Measurements from ENCODE around the gene APMAP. TPM values are rescaled to one million over a fixed set of nuclear protein-coding genes. Genes with fewer than 3 reads are reported as not detected.
A peak's percentile ranks its signal among the peaks of the same experiment; 100 is the strongest.
"Not testable (repeated sequence)": the region's sequence is repeated elsewhere in the genome, so short reads cannot be mapped to it uniquely, and the experiment has no call there.

Gene APMAP
- total and polyA plus RNA-seq, 4 donors, result 132 to 378 (median 234) TPM

DNA sequence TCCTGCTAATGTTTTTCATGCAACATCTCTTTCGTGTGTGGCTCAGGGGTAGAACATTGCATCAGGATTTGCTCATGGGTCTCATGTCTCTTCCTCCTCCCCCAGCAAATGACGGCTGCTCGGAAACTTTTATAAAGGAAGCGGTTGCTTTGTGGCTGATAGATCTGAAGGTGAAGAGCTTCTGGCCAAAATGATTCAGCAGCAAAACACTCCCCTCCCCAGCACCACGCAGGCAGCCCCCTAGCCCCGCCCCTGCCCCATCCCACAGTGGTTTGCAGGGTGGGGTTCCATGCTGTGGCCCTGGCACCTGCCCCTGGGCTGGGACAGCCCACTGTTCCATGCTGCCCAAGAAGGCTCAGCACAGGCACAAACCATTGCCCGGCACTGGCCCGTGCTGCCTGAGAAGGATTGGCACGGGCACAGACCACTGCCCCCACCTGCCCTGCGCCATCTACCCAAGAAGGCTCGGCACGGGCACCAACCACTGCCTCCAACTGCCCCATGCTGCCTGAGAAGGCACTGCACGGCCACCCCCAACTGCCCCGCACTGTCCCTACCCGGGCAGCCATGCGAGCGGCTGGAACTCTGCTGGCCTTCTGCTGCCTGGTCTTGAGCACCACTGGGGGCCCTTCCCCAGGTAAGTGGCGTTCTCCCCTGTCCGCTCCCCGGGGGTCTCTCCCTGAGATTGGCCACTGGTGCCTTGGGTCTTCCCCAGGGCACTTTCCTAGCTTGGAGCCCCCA, 43.4 kb downstream of the APMAP start, which contains the start of gene CST7:
Gene CST7, plus strand, starts transcription at position 331 of the 741 bp plus-strand sequence. Its CDS starts 237 bp downstream, at position 568.
- no peaks in the 10 kb centered on the region for H3K27me3 ChIP-seq (ENCODE audit: control insufficient read depth in 4 of 4, insufficient read depth in 4 of 4, low read length in 3 of 4)

DNA sequence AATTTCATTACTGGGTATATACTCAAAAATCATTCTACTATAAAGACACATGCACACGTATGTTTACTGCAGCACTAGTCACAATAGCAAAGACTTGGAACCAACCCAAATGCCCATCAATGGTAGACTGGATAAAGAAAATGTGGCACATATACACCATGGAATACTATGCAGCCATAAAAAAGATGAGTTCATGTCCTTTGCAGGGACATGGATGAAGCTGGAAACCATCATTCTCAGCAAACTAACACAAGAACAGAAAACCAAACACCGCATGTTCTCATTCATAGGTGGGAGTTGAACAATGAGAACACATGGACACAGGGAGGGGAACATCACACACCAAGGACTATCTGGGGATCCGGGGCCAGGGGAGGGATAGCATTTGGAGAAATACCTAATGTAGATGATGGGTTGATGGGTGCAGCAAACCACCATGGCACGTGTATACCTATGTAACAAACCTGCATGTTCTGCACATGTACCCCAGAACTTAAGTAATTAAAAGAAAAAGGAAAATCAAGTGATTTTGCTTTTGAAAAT, 44.1 kb downstream of the APMAP start:
- DNase-seq (ENCODE audit: low spot score); H3K27ac ChIP-seq (ENCODE audit: low read depth in 1 of 2, low read length in 2 of 2); H3K9ac ChIP-seq (ENCODE audit: low read depth in 1 of 2, low read length in 2 of 2): not testable (repeated sequence)

More for the DNA sequence above, 43.4 kb downstream of the APMAP start, which contains the start of gene CST7:
- H3K4me3 ChIP-seq (ENCODE audit: low read depth in 1 of 3, low read length in 3 of 3), result peak within 1 kb of the TSS in 2 of 3 donors; percentile 4 to 18
- no peak for DNase-seq (ENCODE audit: low spot score)
- no peaks in the 10 kb centered on the region for H3K9me3 ChIP-seq (ENCODE audit: control insufficient read depth in 4 of 4, low read length in 3 of 4)
- peak within 1 kb of the TSS; percentile 45 to 51 for H3K9ac ChIP-seq (ENCODE audit: low read depth in 1 of 2, low read length in 2 of 2)
- TF ChIP-seq SP1 (IDR thresholded peaks at IDR 0.05) (no peak), FOXA1 (IDR thresholded peaks at IDR 0.05) (no peak), EGR1 (IDR thresholded peaks at IDR 0.05; ENCODE audit: low read depth in 2 of 2) (no peak), GABPA (IDR thresholded peaks at IDR 0.05 in 1 of 2, conservative IDR thresholded peaks at IDR 0.05 in 1 of 2) (no peak), HNF4G (IDR thresholded peaks at IDR 0.05) (no peak), HNF4A (conservative IDR thresholded peaks at IDR 0.05) (no peak), NR2F2 (IDR thresholded peaks at IDR 0.05) (no peak), YY1 (IDR thresholded peaks at IDR 0.05) (no peak), TAF1 (conservative IDR thresholded peaks at IDR 0.05) (no peak), RXRA (IDR thresholded peaks at IDR 0.05) (no peak)
- TF ChIP-seq, protein P1, sequence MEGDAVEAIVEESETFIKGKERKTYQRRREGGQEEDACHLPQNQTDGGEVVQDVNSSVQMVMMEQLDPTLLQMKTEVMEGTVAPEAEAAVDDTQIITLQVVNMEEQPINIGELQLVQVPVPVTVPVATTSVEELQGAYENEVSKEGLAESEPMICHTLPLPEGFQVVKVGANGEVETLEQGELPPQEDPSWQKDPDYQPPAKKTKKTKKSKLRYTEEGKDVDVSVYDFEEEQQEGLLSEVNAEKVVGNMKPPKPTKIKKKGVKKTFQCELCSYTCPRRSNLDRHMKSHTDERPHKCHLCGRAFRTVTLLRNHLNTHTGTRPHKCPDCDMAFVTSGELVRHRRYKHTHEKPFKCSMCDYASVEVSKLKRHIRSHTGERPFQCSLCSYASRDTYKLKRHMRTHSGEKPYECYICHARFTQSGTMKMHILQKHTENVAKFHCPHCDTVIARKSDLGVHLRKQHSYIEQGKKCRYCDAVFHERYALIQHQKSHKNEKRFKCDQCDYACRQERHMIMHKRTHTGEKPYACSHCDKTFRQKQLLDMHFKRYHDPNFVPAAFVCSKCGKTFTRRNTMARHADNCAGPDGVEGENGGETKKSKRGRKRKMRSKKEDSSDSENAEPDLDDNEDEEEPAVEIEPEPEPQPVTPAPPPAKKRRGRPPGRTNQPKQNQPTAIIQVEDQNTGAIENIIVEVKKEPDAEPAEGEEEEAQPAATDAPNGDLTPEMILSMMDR (IDR thresholded peaks at IDR 0.05; ENCODE audit: low read depth, low read length, missing input control), result no peak
- TF ChIP-seq, protein P2, sequence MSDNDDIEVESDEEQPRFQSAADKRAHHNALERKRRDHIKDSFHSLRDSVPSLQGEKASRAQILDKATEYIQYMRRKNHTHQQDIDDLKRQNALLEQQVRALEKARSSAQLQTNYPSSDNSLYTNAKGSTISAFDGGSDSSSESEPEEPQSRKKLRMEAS (IDR thresholded peaks at IDR 0.05), result no peak
- TF ChIP-seq, protein P3, sequence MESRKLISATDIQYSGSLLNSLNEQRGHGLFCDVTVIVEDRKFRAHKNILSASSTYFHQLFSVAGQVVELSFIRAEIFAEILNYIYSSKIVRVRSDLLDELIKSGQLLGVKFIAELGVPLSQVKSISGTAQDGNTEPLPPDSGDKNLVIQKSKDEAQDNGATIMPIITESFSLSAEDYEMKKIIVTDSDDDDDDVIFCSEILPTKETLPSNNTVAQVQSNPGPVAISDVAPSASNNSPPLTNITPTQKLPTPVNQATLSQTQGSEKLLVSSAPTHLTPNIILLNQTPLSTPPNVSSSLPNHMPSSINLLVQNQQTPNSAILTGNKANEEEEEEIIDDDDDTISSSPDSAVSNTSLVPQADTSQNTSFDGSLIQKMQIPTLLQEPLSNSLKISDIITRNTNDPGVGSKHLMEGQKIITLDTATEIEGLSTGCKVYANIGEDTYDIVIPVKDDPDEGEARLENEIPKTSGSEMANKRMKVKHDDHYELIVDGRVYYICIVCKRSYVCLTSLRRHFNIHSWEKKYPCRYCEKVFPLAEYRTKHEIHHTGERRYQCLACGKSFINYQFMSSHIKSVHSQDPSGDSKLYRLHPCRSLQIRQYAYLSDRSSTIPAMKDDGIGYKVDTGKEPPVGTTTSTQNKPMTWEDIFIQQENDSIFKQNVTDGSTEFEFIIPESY (IDR thresholded peaks at IDR 0.05), result no peak
- TF ChIP-seq, protein P4, sequence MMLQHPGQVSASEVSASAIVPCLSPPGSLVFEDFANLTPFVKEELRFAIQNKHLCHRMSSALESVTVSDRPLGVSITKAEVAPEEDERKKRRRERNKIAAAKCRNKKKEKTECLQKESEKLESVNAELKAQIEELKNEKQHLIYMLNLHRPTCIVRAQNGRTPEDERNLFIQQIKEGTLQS (IDR thresholded peaks at IDR 0.05), result no peak
- TF ChIP-seq, protein P5, sequence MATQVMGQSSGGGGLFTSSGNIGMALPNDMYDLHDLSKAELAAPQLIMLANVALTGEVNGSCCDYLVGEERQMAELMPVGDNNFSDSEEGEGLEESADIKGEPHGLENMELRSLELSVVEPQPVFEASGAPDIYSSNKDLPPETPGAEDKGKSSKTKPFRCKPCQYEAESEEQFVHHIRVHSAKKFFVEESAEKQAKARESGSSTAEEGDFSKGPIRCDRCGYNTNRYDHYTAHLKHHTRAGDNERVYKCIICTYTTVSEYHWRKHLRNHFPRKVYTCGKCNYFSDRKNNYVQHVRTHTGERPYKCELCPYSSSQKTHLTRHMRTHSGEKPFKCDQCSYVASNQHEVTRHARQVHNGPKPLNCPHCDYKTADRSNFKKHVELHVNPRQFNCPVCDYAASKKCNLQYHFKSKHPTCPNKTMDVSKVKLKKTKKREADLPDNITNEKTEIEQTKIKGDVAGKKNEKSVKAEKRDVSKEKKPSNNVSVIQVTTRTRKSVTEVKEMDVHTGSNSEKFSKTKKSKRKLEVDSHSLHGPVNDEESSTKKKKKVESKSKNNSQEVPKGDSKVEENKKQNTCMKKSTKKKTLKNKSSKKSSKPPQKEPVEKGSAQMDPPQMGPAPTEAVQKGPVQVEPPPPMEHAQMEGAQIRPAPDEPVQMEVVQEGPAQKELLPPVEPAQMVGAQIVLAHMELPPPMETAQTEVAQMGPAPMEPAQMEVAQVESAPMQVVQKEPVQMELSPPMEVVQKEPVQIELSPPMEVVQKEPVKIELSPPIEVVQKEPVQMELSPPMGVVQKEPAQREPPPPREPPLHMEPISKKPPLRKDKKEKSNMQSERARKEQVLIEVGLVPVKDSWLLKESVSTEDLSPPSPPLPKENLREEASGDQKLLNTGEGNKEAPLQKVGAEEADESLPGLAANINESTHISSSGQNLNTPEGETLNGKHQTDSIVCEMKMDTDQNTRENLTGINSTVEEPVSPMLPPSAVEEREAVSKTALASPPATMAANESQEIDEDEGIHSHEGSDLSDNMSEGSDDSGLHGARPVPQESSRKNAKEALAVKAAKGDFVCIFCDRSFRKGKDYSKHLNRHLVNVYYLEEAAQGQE (IDR thresholded peaks at IDR 0.05), result no peak
- WGBS, result 77% methylated on average over 20 of the region's 20 CpGs
- peaks cover 0 to 1% (median 0%) of the 10 kb centered on the region in 4 donors for H3K36me3 ChIP-seq (ENCODE audit: control insufficient read depth in 4 of 4, insufficient read depth in 3 of 4, low read depth in 1 of 4, low read length in 3 of 4)
- peaks cover 0 to 24% (median 15%) of the 10 kb centered on the region in 4 donors for H3K4me1 ChIP-seq (ENCODE audit: control insufficient read depth in 4 of 4, insufficient read depth in 4 of 4, low read length in 3 of 4)
- H3K27ac ChIP-seq (ENCODE audit: low read depth in 1 of 2, low read length in 2 of 2), result peak within 1 kb of the TSS; percentile 63 to 69

DNA sequence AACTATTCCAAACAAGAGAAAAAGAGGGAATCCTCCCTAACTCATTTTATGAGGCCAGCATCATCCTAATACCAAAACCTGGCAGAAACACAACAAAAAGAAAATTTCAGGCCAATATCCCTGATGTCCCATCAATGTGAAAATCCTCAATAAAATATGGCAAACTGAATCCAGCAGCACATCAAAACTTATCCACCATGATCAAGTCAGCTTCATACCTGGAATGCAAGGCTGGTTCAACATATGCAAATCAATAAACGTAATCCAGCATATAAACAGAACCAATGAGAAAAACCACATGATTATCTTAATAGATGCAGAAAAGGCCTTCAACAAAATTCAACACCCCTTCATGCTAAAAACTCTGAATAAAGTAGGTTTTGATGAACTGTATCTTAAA, 46.2 kb downstream of the APMAP start:
- not testable (repeated sequence) for H3K9me3 ChIP-seq (ENCODE audit: control insufficient read depth in 4 of 4, low read length in 3 of 4); H3K36me3 ChIP-seq (ENCODE audit: control insufficient read depth in 4 of 4, insufficient read depth in 3 of 4, low read depth in 1 of 4, low read length in 3 of 4); H3K4me1 ChIP-seq (ENCODE audit: control insufficient read depth in 4 of 4, insufficient read depth in 4 of 4, low read length in 3 of 4); H3K4me3 ChIP-seq (ENCODE audit: low read depth in 1 of 3, low read length in 3 of 3); H3K27me3 ChIP-seq (ENCODE audit: control insufficient read depth in 4 of 4, insufficient read depth in 4 of 4, low read length in 3 of 4); H3K9ac ChIP-seq (ENCODE audit: low read depth in 1 of 2, low read length in 2 of 2); DNase-seq (ENCODE audit: low spot score); H3K27ac ChIP-seq (ENCODE audit: low read depth in 1 of 2, low read length in 2 of 2)
- WGBS, result 88% methylated on average over 1 of the region's 1 CpG

More for the DNA sequence above, 44.1 kb downstream of the APMAP start:
- H3K27me3 ChIP-seq (ENCODE audit: control insufficient read depth in 4 of 4, insufficient read depth in 4 of 4, low read length in 3 of 4); H3K9me3 ChIP-seq (ENCODE audit: control insufficient read depth in 4 of 4, low read length in 3 of 4); H3K36me3 ChIP-seq (ENCODE audit: control insufficient read depth in 4 of 4, insufficient read depth in 3 of 4, low read depth in 1 of 4, low read length in 3 of 4); H3K4me3 ChIP-seq (ENCODE audit: low read depth in 1 of 3, low read length in 3 of 3): not testable (repeated sequence)
- peaks cover 0 to 17% (median 10%) of the 10 kb centered on the region in 4 donors for H3K4me1 ChIP-seq (ENCODE audit: control insufficient read depth in 4 of 4, insufficient read depth in 4 of 4, low read length in 3 of 4)
- WGBS, result 69% methylated on average over 4 of the region's 4 CpGs

Data from liver (tissue), 9 donors.